Thoracic aorta (tissue), 2 donors: ENCODE data around the gene KISS1R. TPM values are rescaled to one million over a fixed set of nuclear protein-coding genes. Genes with fewer than 3 reads are reported as not detected.

Experiments used
- ATAC-seq: fragments of 150-250 bp; one replicate; pipeline ENCODE4 v1.8.0; 2017; ENCODE audit warnings: low read depth; ENCODE audit not compliant: insufficient number of reproducible peaks, low FRiP score
- DNase-seq: peaks from one replicate; pipeline ENCODE4 v3.0.0-alpha.2; 2020; ENCODE audit warnings: low spot score
- H3K27ac ChIP-seq, 2 donors: fragments of 200-600 bp; sonication (generic); 1 replicate in 1 of 2; 2 replicates in 1 of 2; pipeline ENCODE4 v1.5.1; 2016; ENCODE audit warnings: mild to moderate bottlenecking in 2 of 2, moderate library complexity in 2 of 2
- H3K27me3 ChIP-seq: fragments of 200-600 bp; sonication (generic); replicated peaks from 2 replicates; pipeline ENCODE4 v1.6.0; 2016; ENCODE audit warnings: mild to moderate bottlenecking; ENCODE audit not compliant: insufficient read depth
- H3K36me3 ChIP-seq: fragments of 200-600 bp; sonication (generic); one replicate; pipeline ENCODE4 v1.5.1; 2016
- H3K4me1 ChIP-seq, 2 donors: fragments of 200-600 bp; sonication (generic); 1 replicate in 1 of 2; 2 replicates in 1 of 2; pipeline versions ENCODE4 v1.5.1 to v1.6.0; 2016; ENCODE audit warnings: low read depth in 2 of 2, mild to moderate bottlenecking in 1 of 2; ENCODE audit not compliant: control insufficient read depth in 1 of 2
- H3K4me3 ChIP-seq: fragments of 200-600 bp; sonication (generic); 2 replicates; pipeline ENCODE4 v1.5.1; 2016; ENCODE audit warnings: mild to moderate bottlenecking
- H3K9me3 ChIP-seq: fragments of 200-600 bp; sonication (generic); 2 replicates; pipeline ENCODE4 v1.5.1; 2016
- total RNA-seq, 2 donors: library from RNA; depleted of rRNA; stranded (reverse); fragments of >200 nt; gene quantifications; one replicate each; pipeline versions ENCODE4 v1.1.0 to v1.2.3, GENCODE V29; 2016
- TF ChIP-seq, protein P1 (sequence below): fragments of 200-600 bp; sonication (generic); IDR thresholded peaks from one replicate; pipeline ENCODE4 v1.5.1; 2019; ENCODE audit warnings: antibody characterized with exemption

Gene KISS1R
- total RNA-seq, 2 donors from 2014 or later = not detected

DNA sequence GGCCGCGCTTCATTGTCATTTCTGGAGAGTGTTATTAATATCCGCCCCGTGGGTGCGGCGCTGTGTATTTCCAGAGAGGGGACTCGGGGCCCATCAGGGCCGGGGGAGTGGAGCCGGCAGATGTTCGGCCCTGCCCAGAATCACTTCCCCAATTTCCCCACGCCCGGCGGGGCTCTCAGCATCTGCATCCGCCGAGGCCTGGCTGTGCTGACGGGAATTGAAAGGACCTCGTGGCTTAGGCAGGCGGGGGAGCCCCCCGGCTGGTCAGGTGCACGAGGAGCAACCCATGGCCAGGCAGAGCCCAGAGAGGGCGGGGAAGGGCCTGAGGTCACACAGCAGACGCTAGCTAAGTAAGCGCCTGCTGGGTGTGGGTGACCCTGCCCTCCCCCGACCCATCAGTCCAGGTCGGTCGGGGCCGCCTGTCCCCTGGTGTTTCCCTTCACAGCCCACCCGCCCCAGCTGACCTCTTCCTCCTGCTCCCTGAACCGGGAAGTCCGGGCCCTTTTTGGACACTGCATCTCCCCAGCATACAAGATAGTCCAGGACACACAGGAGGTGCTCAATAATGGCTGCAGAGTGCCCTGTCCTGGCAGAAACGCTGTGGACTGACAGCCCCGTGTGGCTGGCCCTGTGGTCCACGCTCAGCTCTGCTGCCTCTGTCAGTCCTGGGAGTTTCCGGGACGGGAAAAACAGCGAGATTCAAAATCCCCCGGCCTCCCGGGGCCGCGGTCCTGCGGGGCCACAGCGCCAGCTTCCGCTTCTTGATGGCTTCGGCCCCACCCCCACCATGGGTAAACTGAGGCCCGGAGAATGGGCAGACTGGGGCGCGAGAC is 30.8 kb downstream of the KISS1R start:
- Histone ChIP-seq H3K9me3 (no peaks in the 10 kb centered on the region), H3K4me3 (no peak overlapping the region), H3K4me1 (peaks cover 0 to under 1% of the 10 kb centered on the region in 2 donors), H3K27ac (no peak overlapping the region), H3K27me3 (no peaks in the 10 kb centered on the region), H3K36me3 (no peaks in the 10 kb centered on the region)
- DNase-seq (no peak), ATAC-seq (no peak)
- TF ChIP-seq, protein P1, sequence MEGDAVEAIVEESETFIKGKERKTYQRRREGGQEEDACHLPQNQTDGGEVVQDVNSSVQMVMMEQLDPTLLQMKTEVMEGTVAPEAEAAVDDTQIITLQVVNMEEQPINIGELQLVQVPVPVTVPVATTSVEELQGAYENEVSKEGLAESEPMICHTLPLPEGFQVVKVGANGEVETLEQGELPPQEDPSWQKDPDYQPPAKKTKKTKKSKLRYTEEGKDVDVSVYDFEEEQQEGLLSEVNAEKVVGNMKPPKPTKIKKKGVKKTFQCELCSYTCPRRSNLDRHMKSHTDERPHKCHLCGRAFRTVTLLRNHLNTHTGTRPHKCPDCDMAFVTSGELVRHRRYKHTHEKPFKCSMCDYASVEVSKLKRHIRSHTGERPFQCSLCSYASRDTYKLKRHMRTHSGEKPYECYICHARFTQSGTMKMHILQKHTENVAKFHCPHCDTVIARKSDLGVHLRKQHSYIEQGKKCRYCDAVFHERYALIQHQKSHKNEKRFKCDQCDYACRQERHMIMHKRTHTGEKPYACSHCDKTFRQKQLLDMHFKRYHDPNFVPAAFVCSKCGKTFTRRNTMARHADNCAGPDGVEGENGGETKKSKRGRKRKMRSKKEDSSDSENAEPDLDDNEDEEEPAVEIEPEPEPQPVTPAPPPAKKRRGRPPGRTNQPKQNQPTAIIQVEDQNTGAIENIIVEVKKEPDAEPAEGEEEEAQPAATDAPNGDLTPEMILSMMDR = no peak

DNA sequence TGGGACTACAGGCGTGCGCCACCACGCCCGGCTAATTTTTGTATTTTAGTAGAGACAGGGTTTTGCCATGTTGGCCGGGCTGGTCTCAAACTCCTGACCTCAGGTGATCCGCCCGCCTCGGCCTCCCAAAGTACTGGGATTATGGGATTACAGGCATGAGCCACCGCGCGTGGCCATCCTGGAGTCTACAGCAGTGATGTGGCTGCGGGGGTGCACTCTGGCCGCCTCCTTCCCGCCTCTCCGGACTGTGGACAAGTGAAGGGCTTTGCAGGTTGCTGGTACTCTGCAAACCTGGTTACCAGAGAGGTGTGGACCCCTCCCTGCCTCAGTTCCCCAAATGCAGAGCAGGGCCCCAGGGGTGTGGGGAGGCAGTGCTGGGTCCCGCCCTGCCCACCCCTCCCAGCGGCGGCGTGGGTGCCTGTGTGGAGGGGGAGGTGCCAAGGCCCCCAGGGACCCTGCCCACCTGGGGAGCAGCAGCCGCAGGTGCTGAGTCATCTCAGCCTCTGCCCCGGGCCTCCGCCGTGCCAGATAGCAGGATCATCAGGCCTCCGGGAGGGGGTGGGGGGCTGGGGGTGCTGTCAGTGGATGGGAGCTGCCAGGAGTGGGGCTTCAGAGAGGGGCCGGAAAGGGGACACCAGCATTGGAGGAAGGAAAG is 31.8 kb downstream of the KISS1R start:
- peaks cover 0 to 6% of the 10 kb centered on the region in 2 donors for H3K4me1 ChIP-seq
- DNase-seq = no peak
- ATAC-seq = no peak

GRCh38 chr19:950352-951066 is 33.4 kb downstream of the KISS1R start:
- H3K9me3 ChIP-seq = no peaks in the 10 kb centered on the region
- H3K4me1 ChIP-seq = peaks cover 0 to 6% of the 10 kb centered on the region in 2 donors
- DNase-seq (no peak), ATAC-seq (no peak)
- no peak overlapping the region for H3K4me3 ChIP-seq
- no peak overlapping the region for H3K27ac ChIP-seq
- TF ChIP-seq, protein P1 = no peak
- H3K36me3 ChIP-seq = no peaks in the 10 kb centered on the region
- H3K27me3 ChIP-seq = no peaks in the 10 kb centered on the region

More for the DNA sequence above, 31.8 kb downstream of the KISS1R start:
- Histone ChIP-seq H3K27ac (no peak overlapping the region), H3K9me3 (no peaks in the 10 kb centered on the region), H3K36me3 (no peaks in the 10 kb centered on the region), H3K27me3 (no peaks in the 10 kb centered on the region), H3K4me3 (no peak overlapping the region)
- TF ChIP-seq, protein P1 = no peak

DNA sequence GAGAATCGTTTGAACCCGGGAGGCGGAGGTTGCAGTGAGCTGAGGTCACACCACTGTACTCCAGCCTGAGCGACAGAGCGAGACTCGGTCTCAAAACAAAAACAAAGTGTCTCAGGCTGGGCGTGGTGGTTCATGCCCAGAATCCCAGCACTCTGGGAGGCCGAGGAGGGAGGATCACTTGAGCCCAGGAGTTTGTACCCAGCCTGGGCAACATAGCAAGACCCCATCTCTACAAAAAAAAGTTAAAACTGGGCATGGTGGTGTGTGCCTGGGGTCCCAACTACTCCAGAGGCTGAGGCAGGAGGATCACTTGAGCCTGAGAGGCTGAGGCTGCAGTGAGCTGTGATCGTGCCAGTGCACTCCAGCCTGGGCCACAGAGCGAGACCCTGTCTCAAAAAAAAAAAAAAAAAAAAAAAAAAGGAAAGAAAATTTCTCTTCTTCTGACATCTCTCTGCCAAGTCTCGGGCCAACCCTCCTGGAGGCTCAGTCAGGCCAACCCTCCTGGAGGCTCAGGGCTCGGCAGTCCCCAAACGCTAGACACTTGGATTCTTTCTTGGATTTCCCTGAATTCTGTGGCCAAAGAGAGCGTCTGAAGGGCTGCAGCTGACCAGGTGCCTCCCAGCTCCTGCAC is 35.0 kb downstream of the KISS1R start:
- no peaks in the 10 kb centered on the region for H3K9me3 ChIP-seq
- H3K27ac ChIP-seq = no peak overlapping the region
- ATAC-seq = no peak
- TF ChIP-seq, protein P1 = no peak
- DNase-seq = no peak
- no peak overlapping the region for H3K4me3 ChIP-seq
- H3K36me3 ChIP-seq = no peaks in the 10 kb centered on the region
- H3K4me1 ChIP-seq = peaks cover 0 to 6% of the 10 kb centered on the region in 2 donors
- H3K27me3 ChIP-seq = no peaks in the 10 kb centered on the region
